SK-N-SH treated with all-trans-retinoic acid at 6 μM for 48 hours (cell line): Measurements from ENCODE around the gene SSBP2.

Experiments used
- ATAC-seq: fragments of 200-7000 bp; cut with Tn5 transposase; 3 replicates; pipeline ENCODE4 v1.9.1; 2020; ENCODE audit warnings: mild to moderate bottlenecking, moderate library complexity
- ARNTL ChIP-seq: fragments of 450-650 bp; formaldehyde crosslinking; IDR thresholded peaks from 2 replicates; pipeline ENCODE4 v1.5.0; 2020; ENCODE audit warnings: low read depth, mild to moderate bottlenecking, moderate library complexity, borderline replicate concordance
- CSDC2 ChIP-seq: fragments of 250-450 bp; sonication (Bioruptor Pico); IDR thresholded peaks from 2 replicates; pipeline ENCODE4 v1.5.0; 2020; ENCODE audit warnings: mild to moderate bottlenecking, moderate library complexity
- ESRRG ChIP-seq: fragments of 250-450 bp; sonication (Bioruptor Pico); IDR thresholded peaks from 2 replicates; pipeline ENCODE4 v1.6.1; 2021; ENCODE audit warnings: mild to moderate bottlenecking
- GLIS3 ChIP-seq: fragments of 250-450 bp; sonication (Bioruptor Pico); IDR thresholded peaks from 2 replicates; pipeline ENCODE4 v1.5.0; 2020; ENCODE audit warnings: mild to moderate bottlenecking, moderate library complexity
- ISL1 ChIP-seq: fragments of 250-450 bp; sonication (Bioruptor Pico); IDR thresholded peaks from 2 replicates; pipeline ENCODE4 v2.1.2; 2022; ENCODE audit warnings: mild to moderate bottlenecking, moderate library complexity
- OSR1 ChIP-seq: fragments of 250-450 bp; sonication (Bioruptor Pico); IDR thresholded peaks from 2 replicates; pipeline ENCODE4 v1.8.0; 2022; ENCODE audit warnings: moderate library complexity, mild to moderate bottlenecking, inconsistent platforms
- PPARA ChIP-seq: fragments of 250-450 bp; sonication (Bioruptor Pico); IDR thresholded peaks from 2 replicates; pipeline ENCODE4 v1.5.0; 2020; ENCODE audit warnings: mild to moderate bottlenecking, borderline replicate concordance
- RARB ChIP-seq: fragments of 250-450 bp; sonication (Bioruptor Pico); IDR thresholded peaks from 2 replicates; pipeline ENCODE4 v1.8.0; 2021; ENCODE audit warnings: mild to moderate bottlenecking, moderate library complexity
- SNAI2 ChIP-seq: fragments of 250-450 bp; sonication (Bioruptor Pico); IDR thresholded peaks from 2 replicates; pipeline ENCODE4 v1.5.0; 2020; ENCODE audit warnings: mild to moderate bottlenecking, moderate library complexity
- TCF4 ChIP-seq: fragments of 250-450 bp; sonication (Bioruptor Pico); IDR thresholded peaks from 2 replicates; pipeline ENCODE4 v1.8.0; 2021; ENCODE audit warnings: mild to moderate bottlenecking, moderate library complexity, borderline replicate concordance
- TOX ChIP-seq: fragments of 250-450 bp; sonication (Bioruptor Pico); IDR thresholded peaks from 2 replicates; pipeline ENCODE4 v1.8.0; 2021; ENCODE audit warnings: mild to moderate bottlenecking, moderate library complexity, borderline replicate concordance
- ZC3H10 ChIP-seq: fragments of 250-450 bp; sonication (Bioruptor Pico); IDR thresholded peaks from 2 replicates; pipeline ENCODE4 v1.5.1; 2021; ENCODE audit warnings: mild to moderate bottlenecking, moderate library complexity
- ZFP30 ChIP-seq: fragments of 450-650 bp; formaldehyde crosslinking; IDR thresholded peaks from 2 replicates; pipeline ENCODE4 v1.5.0; 2022; ENCODE audit warnings: mild to moderate bottlenecking, moderate library complexity
- ZNF565 ChIP-seq: fragments of 450-650 bp; formaldehyde crosslinking; conservative IDR thresholded peaks from 2 replicates; pipeline ENCODE4 v1.5.0; 2020; ENCODE audit warnings: low read depth, mild to moderate bottlenecking, moderate library complexity
- ZNF70 ChIP-seq: fragments of 450-650 bp; formaldehyde crosslinking; IDR thresholded peaks from 2 replicates; pipeline ENCODE4 v1.5.0; 2020; ENCODE audit warnings: mild to moderate bottlenecking, moderate library complexity
- ZNF8 ChIP-seq: fragments of 450-650 bp; formaldehyde crosslinking; IDR thresholded peaks from 2 replicates; pipeline ENCODE4 v1.5.0; 2020; ENCODE audit warnings: mild to moderate bottlenecking, moderate library complexity
- TF ChIP-seq, protein P1 (sequence below): fragments of 250-450 bp; sonication (Bioruptor Pico); IDR thresholded peaks from 2 replicates; pipeline ENCODE4 v1.5.1; 2020; ENCODE audit warnings: low read depth, mild to moderate bottlenecking, moderate library complexity
- TF ChIP-seq, protein P2 (sequence below): fragments of 250-450 bp; sonication (Bioruptor Pico); IDR thresholded peaks from 2 replicates; pipeline ENCODE4 v1.8.0; 2020; ENCODE audit warnings: mild to moderate bottlenecking, moderate library complexity, borderline replicate concordance
- TF ChIP-seq, protein P3 (sequence below): fragments of 250-450 bp; sonication (Bioruptor Pico); IDR thresholded peaks from 2 replicates; pipeline ENCODE4 v1.5.0; 2020; ENCODE audit warnings: mild to moderate bottlenecking, moderate library complexity

The SSBP2 gene

DNA sequence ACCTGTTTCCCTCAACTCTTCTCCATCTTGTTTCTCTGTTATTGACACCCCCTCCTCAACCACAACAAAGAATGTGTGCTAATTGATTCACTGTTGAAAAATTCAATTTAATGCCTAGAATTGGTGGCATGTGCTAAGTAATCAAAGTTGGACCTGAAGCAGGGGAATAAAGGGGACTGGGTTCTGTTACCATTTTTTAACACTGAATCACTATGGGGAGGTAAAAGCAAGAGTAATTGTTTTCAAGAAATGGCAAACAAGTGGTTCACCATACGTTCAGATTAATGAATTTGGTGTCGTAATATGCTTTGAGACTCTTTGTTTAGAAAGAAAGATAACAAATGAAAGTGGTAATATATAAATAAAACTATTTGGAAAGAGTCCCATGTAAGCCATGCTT is 17.0 kb upstream of the SSBP2 start:
- no peak for TF ChIP-seq GLIS3
- TF ChIP-seq, protein P1, sequence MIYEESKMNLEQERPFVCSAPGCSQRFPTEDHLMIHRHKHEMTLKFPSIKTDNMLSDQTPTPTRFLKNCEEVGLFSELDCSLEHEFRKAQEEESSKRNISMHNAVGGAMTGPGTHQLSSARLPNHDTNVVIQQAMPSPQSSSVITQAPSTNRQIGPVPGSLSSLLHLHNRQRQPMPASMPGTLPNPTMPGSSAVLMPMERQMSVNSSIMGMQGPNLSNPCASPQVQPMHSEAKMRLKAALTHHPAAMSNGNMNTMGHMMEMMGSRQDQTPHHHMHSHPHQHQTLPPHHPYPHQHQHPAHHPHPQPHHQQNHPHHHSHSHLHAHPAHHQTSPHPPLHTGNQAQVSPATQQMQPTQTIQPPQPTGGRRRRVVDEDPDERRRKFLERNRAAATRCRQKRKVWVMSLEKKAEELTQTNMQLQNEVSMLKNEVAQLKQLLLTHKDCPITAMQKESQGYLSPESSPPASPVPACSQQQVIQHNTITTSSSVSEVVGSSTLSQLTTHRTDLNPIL (CRISPR knock-in tag), result no peak
- TF ChIP-seq ZNF70 (CRISPR knock-in tag), result no peak
- no peak for TF ChIP-seq ZNF565 (CRISPR knock-in tag)
- TF ChIP-seq RARB (CRISPR knock-in tag), result no peak
- ATAC-seq, result no peak

DNA sequence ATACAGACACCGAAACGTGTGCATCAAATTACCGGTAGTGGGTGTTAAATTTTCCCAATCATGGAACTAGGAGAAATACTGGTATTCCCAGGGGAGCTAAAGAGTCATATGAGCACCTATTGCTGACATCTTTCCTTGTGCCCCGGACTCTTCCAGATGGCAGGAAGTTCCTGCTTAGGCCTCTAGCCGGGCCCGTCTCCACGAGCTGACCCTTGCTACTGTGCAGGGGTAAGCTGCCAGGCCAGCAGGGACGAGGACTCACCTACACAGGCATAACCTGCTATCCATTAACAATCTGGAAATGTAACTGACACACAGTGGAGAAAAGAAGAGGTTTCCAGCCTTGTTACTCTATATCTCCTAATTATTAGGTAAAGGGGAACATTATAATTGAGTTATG is 16.2 kb upstream of the SSBP2 start:
- ATAC-seq, result no peak
- TF ChIP-seq ZNF565 (CRISPR knock-in tag), result no peak

DNA sequence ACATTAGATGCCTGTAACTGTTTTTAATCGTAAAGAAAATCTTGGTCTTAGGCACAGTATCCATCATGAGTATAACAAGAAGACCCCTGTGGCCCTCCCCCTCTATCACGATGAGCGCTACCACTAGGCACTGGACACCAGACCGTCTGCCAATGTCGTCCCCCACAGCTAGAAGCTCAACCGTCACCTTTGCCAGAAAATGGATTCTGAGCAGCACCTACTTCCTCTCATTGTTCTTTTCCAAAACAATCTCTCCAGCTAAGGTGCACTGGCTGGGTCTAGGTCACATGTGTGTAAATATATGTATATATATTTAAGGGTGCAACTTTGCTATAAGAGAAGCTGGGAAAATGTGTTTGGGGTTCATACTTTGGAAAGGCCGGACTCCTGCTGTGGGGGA is 15.7 kb upstream of the SSBP2 start:
- TF ChIP-seq ZFP30 (CRISPR knock-in tag), result no peak
- no peak for TF ChIP-seq TOX (CRISPR knock-in tag)
- TF ChIP-seq ZNF8, result no peak
- no peak for TF ChIP-seq ZNF565 (CRISPR knock-in tag)
- no peak for TF ChIP-seq CSDC2 (CRISPR knock-in tag)
- no peak for TF ChIP-seq GLIS3
- no peak for TF ChIP-seq PPARA (CRISPR knock-in tag)
- TF ChIP-seq, protein P2, sequence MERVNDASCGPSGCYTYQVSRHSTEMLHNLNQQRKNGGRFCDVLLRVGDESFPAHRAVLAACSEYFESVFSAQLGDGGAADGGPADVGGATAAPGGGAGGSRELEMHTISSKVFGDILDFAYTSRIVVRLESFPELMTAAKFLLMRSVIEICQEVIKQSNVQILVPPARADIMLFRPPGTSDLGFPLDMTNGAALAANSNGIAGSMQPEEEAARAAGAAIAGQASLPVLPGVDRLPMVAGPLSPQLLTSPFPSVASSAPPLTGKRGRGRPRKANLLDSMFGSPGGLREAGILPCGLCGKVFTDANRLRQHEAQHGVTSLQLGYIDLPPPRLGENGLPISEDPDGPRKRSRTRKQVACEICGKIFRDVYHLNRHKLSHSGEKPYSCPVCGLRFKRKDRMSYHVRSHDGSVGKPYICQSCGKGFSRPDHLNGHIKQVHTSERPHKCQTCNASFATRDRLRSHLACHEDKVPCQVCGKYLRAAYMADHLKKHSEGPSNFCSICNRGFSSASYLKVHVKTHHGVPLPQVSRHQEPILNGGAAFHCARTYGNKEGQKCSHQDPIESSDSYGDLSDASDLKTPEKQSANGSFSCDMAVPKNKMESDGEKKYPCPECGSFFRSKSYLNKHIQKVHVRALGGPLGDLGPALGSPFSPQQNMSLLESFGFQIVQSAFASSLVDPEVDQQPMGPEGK (CRISPR knock-in tag), result no peak
- TF ChIP-seq OSR1 (CRISPR knock-in tag), result no peak
- TF ChIP-seq, protein P1 (CRISPR knock-in tag), result no peak
- no peak for TF ChIP-seq ZC3H10 (CRISPR knock-in tag)
- TF ChIP-seq SNAI2 (CRISPR knock-in tag), result no peak
- TF ChIP-seq, protein P3, sequence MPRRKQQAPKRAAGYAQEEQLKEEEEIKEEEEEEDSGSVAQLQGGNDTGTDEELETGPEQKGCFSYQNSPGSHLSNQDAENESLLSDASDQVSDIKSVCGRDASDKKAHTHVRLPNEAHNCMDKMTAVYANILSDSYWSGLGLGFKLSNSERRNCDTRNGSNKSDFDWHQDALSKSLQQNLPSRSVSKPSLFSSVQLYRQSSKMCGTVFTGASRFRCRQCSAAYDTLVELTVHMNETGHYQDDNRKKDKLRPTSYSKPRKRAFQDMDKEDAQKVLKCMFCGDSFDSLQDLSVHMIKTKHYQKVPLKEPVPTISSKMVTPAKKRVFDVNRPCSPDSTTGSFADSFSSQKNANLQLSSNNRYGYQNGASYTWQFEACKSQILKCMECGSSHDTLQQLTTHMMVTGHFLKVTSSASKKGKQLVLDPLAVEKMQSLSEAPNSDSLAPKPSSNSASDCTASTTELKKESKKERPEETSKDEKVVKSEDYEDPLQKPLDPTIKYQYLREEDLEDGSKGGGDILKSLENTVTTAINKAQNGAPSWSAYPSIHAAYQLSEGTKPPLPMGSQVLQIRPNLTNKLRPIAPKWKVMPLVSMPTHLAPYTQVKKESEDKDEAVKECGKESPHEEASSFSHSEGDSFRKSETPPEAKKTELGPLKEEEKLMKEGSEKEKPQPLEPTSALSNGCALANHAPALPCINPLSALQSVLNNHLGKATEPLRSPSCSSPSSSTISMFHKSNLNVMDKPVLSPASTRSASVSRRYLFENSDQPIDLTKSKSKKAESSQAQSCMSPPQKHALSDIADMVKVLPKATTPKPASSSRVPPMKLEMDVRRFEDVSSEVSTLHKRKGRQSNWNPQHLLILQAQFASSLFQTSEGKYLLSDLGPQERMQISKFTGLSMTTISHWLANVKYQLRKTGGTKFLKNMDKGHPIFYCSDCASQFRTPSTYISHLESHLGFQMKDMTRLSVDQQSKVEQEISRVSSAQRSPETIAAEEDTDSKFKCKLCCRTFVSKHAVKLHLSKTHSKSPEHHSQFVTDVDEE (CRISPR knock-in tag), result no peak
- no peak for ATAC-seq

DNA sequence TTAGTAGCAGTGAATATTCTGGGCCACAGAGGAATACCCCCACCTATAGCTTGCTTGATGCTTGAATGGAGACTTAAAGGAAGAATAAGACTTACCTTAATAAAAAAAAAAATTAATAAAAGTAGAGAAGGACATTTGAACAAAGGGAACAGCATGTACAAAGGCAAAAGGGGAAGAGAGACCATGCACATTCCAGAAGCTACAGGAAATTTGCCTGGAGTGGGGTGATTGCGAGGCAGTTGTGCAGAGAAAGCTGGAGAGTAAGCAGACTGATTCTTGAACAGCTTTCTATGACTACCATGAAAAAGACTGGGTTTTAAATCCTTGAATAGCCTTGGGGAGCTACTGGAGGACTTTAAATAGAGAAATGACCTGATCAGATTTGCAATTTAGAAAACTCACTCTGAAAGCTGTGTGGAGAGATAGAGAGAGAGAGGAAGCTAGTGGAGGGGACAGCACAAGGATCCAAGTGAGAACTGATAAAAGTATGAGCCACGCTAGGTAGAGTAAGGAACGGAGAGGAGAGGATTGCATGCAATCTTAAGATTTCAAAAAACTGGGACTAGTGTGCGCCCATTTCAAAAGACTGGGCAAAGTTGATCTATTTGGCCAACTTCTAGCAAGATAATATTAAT is 12.5 kb upstream of the SSBP2 start:
- no peak for ATAC-seq
- TF ChIP-seq, protein P3 (CRISPR knock-in tag), result no peak
- no peak for TF ChIP-seq SNAI2 (CRISPR knock-in tag)
- no peak for TF ChIP-seq OSR1 (CRISPR knock-in tag)

DNA sequence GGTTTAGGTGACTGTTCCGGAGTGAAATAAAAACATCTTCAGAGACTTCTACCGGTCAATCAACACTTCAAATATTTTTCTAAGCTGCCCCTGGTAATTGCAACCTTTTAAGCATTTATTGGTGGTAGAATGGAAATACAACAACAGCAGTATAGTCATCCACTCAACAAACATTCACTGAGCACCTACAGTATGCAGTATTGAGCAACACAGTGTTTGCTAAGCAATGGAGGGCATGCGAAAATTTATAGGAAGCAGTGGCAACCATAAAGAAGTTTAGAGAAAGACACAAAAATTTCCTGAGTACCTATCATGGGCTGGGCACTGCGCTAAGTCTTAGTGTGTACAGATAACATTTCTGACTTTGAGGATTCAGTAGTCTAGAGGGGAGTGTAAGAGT is 12.0 kb upstream of the SSBP2 start:
- no peak for ATAC-seq
- no peak for TF ChIP-seq RARB (CRISPR knock-in tag)
- TF ChIP-seq, protein P1 (CRISPR knock-in tag), result no peak
- no peak for TF ChIP-seq ISL1 (CRISPR knock-in tag)
- no peak for TF ChIP-seq ZFP30 (CRISPR knock-in tag)
- no peak for TF ChIP-seq PPARA (CRISPR knock-in tag)
- no peak for TF ChIP-seq GLIS3
- no peak for TF ChIP-seq ESRRG (CRISPR knock-in tag)
- no peak for TF ChIP-seq SNAI2 (CRISPR knock-in tag)
- TF ChIP-seq ARNTL, result no peak
- no peak for TF ChIP-seq TCF4 (CRISPR knock-in tag)
- TF ChIP-seq, protein P2 (CRISPR knock-in tag), result no peak
